CD4-positive, CD25-positive, alpha-beta regulatory T cell (primary cell): ENCODE measurements around the gene HS3ST4. TPM values are rescaled to one million over a fixed set of nuclear protein-coding genes. Genes with fewer than 3 reads are reported as not detected.

Experiments used
- ATAC-seq, 2 donors: fragments of 150-1000 bp; cut with Tn5 transposase; one replicate each; pipeline ENCODE4 v1.10.0; 2021; ENCODE audit warnings: low read depth in 2 of 2, moderate number of reproducible peaks in 2 of 2, moderate library complexity in 1 of 2
- DNase-seq, 3 donors: peaks; one replicate each; pipeline versions ENCODE4 v3.0.0 to v3.0.0-alpha.2; 2012 to 2022; ENCODE audit warnings: mixed read lengths in 1 of 3
- H3K27ac ChIP-seq: one replicate; pipeline ENCODE4 v1.7.0; 2013; ENCODE audit warnings: mild to moderate bottlenecking, low read length; ENCODE audit not compliant: insufficient read depth, poor library complexity, severe bottlenecking
- H3K27me3 ChIP-seq: one replicate; pipeline ENCODE4 v1.7.0; 2013; ENCODE audit warnings: low read length; ENCODE audit not compliant: control insufficient read depth, insufficient read depth
- H3K36me3 ChIP-seq: one replicate; pipeline ENCODE4 v1.7.0; 2013; ENCODE audit warnings: mild to moderate bottlenecking, low read length, moderate library complexity; ENCODE audit not compliant: control insufficient read depth, insufficient read depth
- H3K4me1 ChIP-seq: 2 replicates; pipeline ENCODE4 v1.7.0; 2013; ENCODE audit warnings: mild to moderate bottlenecking, low read length; ENCODE audit not compliant: insufficient read depth, control insufficient read depth, poor library complexity, severe bottlenecking
- H3K4me3 ChIP-seq: one replicate; pipeline ENCODE4 v1.7.0; 2013; ENCODE audit warnings: low read depth, mild to moderate bottlenecking, low read length, moderate library complexity
- H3K9me3 ChIP-seq, 2 experiments: 1 replicate in 1 of 2; 2 replicates in 1 of 2; pipeline ENCODE4 v1.7.0; 2013; ENCODE audit warnings: low read length in 2 of 2, mild to moderate bottlenecking in 1 of 2, moderate library complexity in 1 of 2; ENCODE audit not compliant: control insufficient read depth in 2 of 2
- H3K27ac Mint-ChIP-seq, 3 donors: one replicate each; pipeline ENCODE4 v1.8.0; 2020 to 2022; ENCODE audit warnings: mild to moderate bottlenecking in 3 of 3, mixed read lengths in 3 of 3, moderate library complexity in 2 of 3
- H3K27me3 Mint-ChIP-seq: one replicate; pipeline ENCODE4 v1.8.0; 2022; ENCODE audit warnings: mild to moderate bottlenecking, mixed read lengths
- H3K36me3 Mint-ChIP-seq: one replicate; pipeline ENCODE4 v1.8.0; 2020; ENCODE audit warnings: mixed read lengths
- H3K4me1 Mint-ChIP-seq, 4 donors: one replicate each; pipeline ENCODE4 v1.8.0; 2020 to 2022; ENCODE audit warnings: mixed read lengths in 4 of 4, mild to moderate bottlenecking in 1 of 4
- H3K4me3 Mint-ChIP-seq, 4 donors: one replicate each; pipeline ENCODE4 v1.8.0; 2020 to 2022; ENCODE audit warnings: mild to moderate bottlenecking in 4 of 4, mixed read lengths in 4 of 4, moderate library complexity in 3 of 4
- H3K9me3 Mint-ChIP-seq, 7 donors: one replicate each; pipeline ENCODE4 v1.8.0; 2020 to 2022; ENCODE audit warnings: mixed read lengths in 7 of 7, mild to moderate bottlenecking in 3 of 7, moderate library complexity in 2 of 7
- polyA plus RNA-seq, 4 donors: library from polyadenylated mRNA; unstranded; fragments of 300-500 nt; fragmentation: Illumina TruSeq; gene quantifications; one replicate each; pipeline ENCODE4 v1.2.3, GENCODE V29; 2021
- total RNA-seq: library from RNA; stranded (reverse); gene quantifications from one replicate; pipeline ENCODE4 v1.2.3, GENCODE V29; 2022

HS3ST4 gene
- total and polyA plus RNA-seq, 5 donors from 2014 or later: not detected

- no peaks in the 10 kb centered on the region for H3K36me3 ChIP-seq
- peaks cover 0 to 3% of the 10 kb centered on the region in 2 experiments for H3K9me3 ChIP-seq
- H3K4me3 Mint-ChIP-seq: no peak overlapping the region
- ATAC-seq (no peak), DNase-seq (no peak)
- H3K4me1 Mint-ChIP-seq: peaks cover 0 to 2% (median 0%) of the 10 kb centered on the region in 4 donors
- H3K27me3 Mint-ChIP-seq: peaks cover 10% of the 10 kb centered on the region
- H3K27ac ChIP-seq: no peak overlapping the region
- H3K27me3 ChIP-seq: peaks cover 4% of the 10 kb centered on the region
- H3K4me1 ChIP-seq: no peaks in the 10 kb centered on the region
- H3K36me3 Mint-ChIP-seq: no peaks in the 10 kb centered on the region
- peaks cover 0 to 7% (median 1%) of the 10 kb centered on the region in 7 donors for H3K9me3 Mint-ChIP-seq
- no peak overlapping the region for H3K4me3 ChIP-seq
- no peak overlapping the region for H3K27ac Mint-ChIP-seq
Measured at GRCh38 chr16:25855818-25856217, 164.1 kb downstream of the HS3ST4 start.

- ATAC-seq (no peak), DNase-seq (no peak)
- Histone ChIP-seq H3K36me3 (no peaks in the 10 kb centered on the region), H3K27ac (no peak overlapping the region), H3K4me3 (no peak overlapping the region), H3K4me1 (no peaks in the 10 kb centered on the region), H3K27me3 (peaks cover 4% of the 10 kb centered on the region), H3K9me3 (peaks cover 0 to 3% of the 10 kb centered on the region in 2 experiments)
- H3K4me1 Mint-ChIP-seq: peaks cover 0 to 2% (median 0%) of the 10 kb centered on the region in 4 donors
- peaks cover 0 to 7% (median 1%) of the 10 kb centered on the region in 7 donors for H3K9me3 Mint-ChIP-seq
- H3K27ac Mint-ChIP-seq: no peak overlapping the region
- H3K27me3 Mint-ChIP-seq: peaks cover 25% of the 10 kb centered on the region
- H3K36me3 Mint-ChIP-seq: no peaks in the 10 kb centered on the region
- no peak overlapping the region for H3K4me3 Mint-ChIP-seq
Measured at GRCh38 chr16:25859645-25860044, 167.9 kb downstream of the HS3ST4 start.

GRCh38 chr16:25867041-25867440 is 175.3 kb downstream of the HS3ST4 start:
- Histone ChIP-seq H3K4me1 (no peaks in the 10 kb centered on the region), H3K36me3 (no peaks in the 10 kb centered on the region), H3K27ac (no peak overlapping the region), H3K27me3 (no peaks in the 10 kb centered on the region), H3K4me3 (no peak overlapping the region), H3K9me3 (no peaks in the 10 kb centered on the region)
- Mint-ChIP-seq H3K36me3 (no peaks in the 10 kb centered on the region), H3K27ac (no peak overlapping the region), H3K4me1 (no peaks in the 10 kb centered on the region), H3K27me3 (peaks cover 9% of the 10 kb centered on the region), H3K9me3 (peaks cover 0 to 3% (median 2%) of the 10 kb centered on the region in 7 donors), H3K4me3 (no peak overlapping the region)
- DNase-seq (no peak), ATAC-seq (no peak)

- H3K4me1 Mint-ChIP-seq: no peaks in the 10 kb centered on the region
- H3K36me3 Mint-ChIP-seq: no peaks in the 10 kb centered on the region
- Histone ChIP-seq H3K27ac (no peak overlapping the region), H3K27me3 (no peaks in the 10 kb centered on the region), H3K9me3 (no peaks in the 10 kb centered on the region), H3K4me3 (no peak overlapping the region), H3K36me3 (no peaks in the 10 kb centered on the region), H3K4me1 (no peaks in the 10 kb centered on the region)
- peaks cover 6% of the 10 kb centered on the region for H3K27me3 Mint-ChIP-seq
- no peak for ATAC-seq
- no peak for DNase-seq
- H3K27ac Mint-ChIP-seq: no peak overlapping the region
- peaks cover 0 to 4% (median 2%) of the 10 kb centered on the region in 7 donors for H3K9me3 Mint-ChIP-seq
- no peak overlapping the region for H3K4me3 Mint-ChIP-seq
Measured at GRCh38 chr16:25868106-25868505, 176.3 kb downstream of the HS3ST4 start.

- Mint-ChIP-seq H3K27ac (no peak overlapping the region), H3K4me3 (no peak overlapping the region), H3K27me3 (peaks cover 4% of the 10 kb centered on the region), H3K9me3 (peaks cover 0 to 9% (median 2%) of the 10 kb centered on the region in 7 donors), H3K4me1 (no peaks in the 10 kb centered on the region), H3K36me3 (no peaks in the 10 kb centered on the region)
- no peaks in the 10 kb centered on the region for H3K36me3 ChIP-seq
- H3K9me3 ChIP-seq: no peaks in the 10 kb centered on the region
- no peaks in the 10 kb centered on the region for H3K27me3 ChIP-seq
- no peak overlapping the region for H3K4me3 ChIP-seq
- H3K4me1 ChIP-seq: no peaks in the 10 kb centered on the region
- no peak for DNase-seq
- no peak overlapping the region for H3K27ac ChIP-seq
- no peak for ATAC-seq
Measured at GRCh38 chr16:25868706-25869370, 177.1 kb downstream of the HS3ST4 start.

GRCh38 chr16:25872369-25873070 is 180.8 kb downstream of the HS3ST4 start:
- no peaks in the 10 kb centered on the region for H3K4me1 Mint-ChIP-seq
- no peaks in the 10 kb centered on the region for H3K4me1 ChIP-seq
- peaks cover 0 to 9% (median 1%) of the 10 kb centered on the region in 7 donors for H3K9me3 Mint-ChIP-seq
- H3K27me3 Mint-ChIP-seq: peaks cover 11% of the 10 kb centered on the region
- no peaks in the 10 kb centered on the region for H3K36me3 ChIP-seq
- no peak overlapping the region for H3K27ac Mint-ChIP-seq
- no peak overlapping the region for H3K4me3 ChIP-seq
- no peaks in the 10 kb centered on the region for H3K36me3 Mint-ChIP-seq
- H3K4me3 Mint-ChIP-seq: no peak overlapping the region
- DNase-seq (no peak), ATAC-seq (no peak)
- H3K9me3 ChIP-seq: no peaks in the 10 kb centered on the region
- no peaks in the 10 kb centered on the region for H3K27me3 ChIP-seq
- no peak overlapping the region for H3K27ac ChIP-seq

- peaks cover 15% of the 10 kb centered on the region for H3K27me3 Mint-ChIP-seq
- H3K4me3 Mint-ChIP-seq: no peak overlapping the region
- H3K27me3 ChIP-seq: no peaks in the 10 kb centered on the region
- no peak overlapping the region for H3K4me3 ChIP-seq
- H3K9me3 Mint-ChIP-seq: peaks cover 0 to 7% (median 1%) of the 10 kb centered on the region in 7 donors
- H3K27ac ChIP-seq: no peak overlapping the region
- no peaks in the 10 kb centered on the region for H3K9me3 ChIP-seq
- H3K27ac Mint-ChIP-seq: no peak overlapping the region
- H3K4me1 ChIP-seq: no peaks in the 10 kb centered on the region
- H3K36me3 ChIP-seq: no peaks in the 10 kb centered on the region
- DNase-seq (no peak), ATAC-seq (no peak)
- no peaks in the 10 kb centered on the region for H3K4me1 Mint-ChIP-seq
- H3K36me3 Mint-ChIP-seq: no peaks in the 10 kb centered on the region
Measured at GRCh38 chr16:25874196-25874595, 182.4 kb downstream of the HS3ST4 start.
